HCT116 (cell line): ENCODE data around the gene ACO2. TPM values are rescaled to one million over a fixed set of nuclear protein-coding genes. Genes with fewer than 3 reads are reported as not detected.
"Not testable (repeated sequence)": the region's sequence is repeated elsewhere in the genome, so short reads cannot be mapped to it uniquely, and the experiment has no call there.

Source experiments
- ATAC-seq: fragments of 200-7000 bp; cut with Tn5 transposase; 2 replicates; pipeline ENCODE4 v1.9.1; 2020; ENCODE audit warnings: mild to moderate bottlenecking, moderate library complexity
- BruUV-seq: library from RNA; stranded (reverse); fragments of 400-500 nt; replicated peaks from 2 replicates; lab custom pipeline; 2021; lab: Mats Ljungman, UMichigan
- CTCF ChIA-PET: fragments of 300-600 bp; sonication (Branson Sonifier 250); formaldehyde crosslinking; loops from one replicate; lab custom pipeline; 2021; ENCODE audit warnings: antibody characterized with exemption; lab: Charles Lee
- POLR2A ChIA-PET: fragments of 300-600, 350-600 bp; sonication (Branson Sonifier 250); formaldehyde crosslinking; loops from one replicate; lab custom pipeline; 2021; ENCODE audit warnings: antibody characterized with exemption; lab: Charles Lee
- RAD21 ChIA-PET, 2 experiments: fragments of 300-600 bp; sonication (Branson Sonifier 250); formaldehyde crosslinking; loops; one replicate each; lab custom pipeline; 2023; ENCODE audit warnings: low total read pairs in 2 of 2; ENCODE audit not compliant: uncharacterized antibody in 2 of 2, unreplicated experiment in 2 of 2, low non-redundant PET in 1 of 2; lab: Charles Lee
- DNase-seq: peaks from one replicate; pipeline ENCODE4 v3.0.0-alpha.2; 2010; ENCODE audit warnings: low read depth, low spot score
- H2AFZ ChIP-seq: fragments of 200-600 bp; shearing (Covaris generic), sonication (generic); 2 replicates; pipeline ENCODE4 v1.6.1; 2017; ENCODE audit warnings: low read depth, mixed run types, mixed read lengths, antibody characterized with exemption, low read length; ENCODE audit not compliant: poor library complexity, severe bottlenecking
- H3K27ac ChIP-seq: 2 replicates; pipeline ENCODE4 v1.5.1; 2012; ENCODE audit warnings: low read depth, low read length
- H3K27me3 ChIP-seq: fragments of 200-600 bp; sonication (generic); 2 replicates; pipeline ENCODE4 v1.6.1; 2016; ENCODE audit warnings: mixed run types, low read length, mixed read lengths; ENCODE audit not compliant: insufficient read depth
- H3K36me3 ChIP-seq, 2 experiments: fragments of 200-500 bp in 1 of 2; fragments of 200-600 bp in 1 of 2; sonication (Bioruptor generic) in 1 of 2; sonication (generic) in 1 of 2; 2 replicates each; pipeline versions ENCODE4 v1.5.1 to v1.6.1; 2014 to 2016; ENCODE audit warnings: low read length in 2 of 2, inconsistent platforms in 1 of 2, mixed read lengths in 1 of 2, mixed run types in 1 of 2; ENCODE audit not compliant: insufficient read depth in 2 of 2, control insufficient read depth in 1 of 2
- H3K4me1 ChIP-seq, 2 experiments: fragments of 200-600 bp in 1 of 2; sonication (generic) in 1 of 2; 2 replicates each; pipeline versions ENCODE4 v1.5.1 to v1.6.1; 2012 to 2017; ENCODE audit warnings: low read length in 2 of 2, inconsistent platforms in 1 of 2, mild to moderate bottlenecking in 1 of 2, mixed read lengths in 1 of 2, mixed run types in 1 of 2, moderate library complexity in 1 of 2; ENCODE audit not compliant: insufficient read depth in 2 of 2, control insufficient read depth in 1 of 2
- H3K4me2 ChIP-seq: fragments of 200-600 bp; sonication (generic); 2 replicates; pipeline ENCODE4 v1.6.1; 2017; ENCODE audit warnings: mixed run types, low read length, mixed read lengths
- H3K4me3 ChIP-seq, 2 experiments: fragments of 200-600 bp in 1 of 2; sonication (generic) in 1 of 2; replicated peaks in 1 of 2; 2 replicates each; pipeline ENCODE4 v1.5.1; 2011 to 2016; ENCODE audit warnings: low read length in 2 of 2, control low read depth in 1 of 2, low read depth in 1 of 2, mild to moderate bottlenecking in 1 of 2, mixed read lengths in 1 of 2, mixed run types in 1 of 2
- H3K79me2 ChIP-seq: fragments of 200-600 bp; sonication (generic); 2 replicates; pipeline ENCODE4 v1.6.1; 2017; ENCODE audit warnings: mild to moderate bottlenecking, mixed run types, low read length, moderate library complexity, mixed read lengths; ENCODE audit not compliant: insufficient read depth
- H3K9ac ChIP-seq: fragments of 200-600 bp; sonication (generic); 2 replicates; pipeline ENCODE4 v1.6.1; 2016; ENCODE audit warnings: low read length, mixed read lengths
- H3K9me2 ChIP-seq: fragments of 200-600 bp; sonication (generic), shearing (Covaris generic); 2 replicates; pipeline ENCODE4 v1.6.1; 2017; ENCODE audit warnings: mixed run types, mild to moderate bottlenecking, moderate library complexity; ENCODE audit not compliant: insufficient read depth
- H3K9me3 ChIP-seq, 2 experiments: fragments of 200-500 bp in 1 of 2; fragments of 200-600 bp in 1 of 2; sonication (Bioruptor generic) in 1 of 2; sonication (generic) in 1 of 2; 2 replicates each; pipeline ENCODE4 v1.6.1; 2014 to 2017; ENCODE audit warnings: low read length in 2 of 2, mixed read lengths in 2 of 2, inconsistent platforms in 1 of 2, low read depth in 1 of 2, mild to moderate bottlenecking in 1 of 2, mixed run types in 1 of 2, moderate library complexity in 1 of 2; ENCODE audit not compliant: control insufficient read depth in 1 of 2, insufficient read depth in 1 of 2
- H4K20me1 ChIP-seq: fragments of 200-600 bp; sonication (generic), shearing (Covaris generic); 2 replicates; pipeline ENCODE4 v1.6.1; 2017; ENCODE audit warnings: mixed run types, mild to moderate bottlenecking, moderate library complexity; ENCODE audit not compliant: insufficient read depth
- CBX3 ChIP-seq: IDR thresholded peaks from 2 replicates; pipeline ENCODE4 v1.6.1; 2012; ENCODE audit warnings: low read depth
- EGR1 ChIP-seq: IDR thresholded peaks from 2 replicates; pipeline ENCODE4 v1.6.1; 2012; ENCODE audit warnings: low read depth
- ELF1 ChIP-seq: IDR thresholded peaks from 2 replicates; pipeline ENCODE4 v1.6.1; 2012; ENCODE audit warnings: low read depth, borderline replicate concordance
- EZH2 ChIP-seq: fragments of 200-600 bp; sonication (generic); IDR thresholded peaks from 2 replicates; pipeline ENCODE4 v1.6.1; 2017; ENCODE audit warnings: antibody characterized with exemption, mixed run types
- EZH2phosphoT487 ChIP-seq: fragments of 200-600 bp; IDR thresholded peaks from 2 replicates; pipeline ENCODE4 v1.6.1; 2018; ENCODE audit warnings: antibody characterized with exemption, borderline replicate concordance
- JUND ChIP-seq: IDR thresholded peaks from 2 replicates; pipeline ENCODE4 v1.6.1; 2012
- MAX ChIP-seq: IDR thresholded peaks from 2 replicates; pipeline ENCODE4 v1.6.1; 2012
- POLR2A ChIP-seq: IDR thresholded peaks from 2 replicates; pipeline ENCODE4 v1.7.0; 2011; ENCODE audit warnings: borderline replicate concordance; ENCODE audit not compliant: insufficient read depth, insufficient read length; ENCODE audit errors: extremely low read depth
- POLR2AphosphoS5 ChIP-seq: IDR thresholded peaks from 2 replicates; pipeline ENCODE4 v1.6.1; 2011; ENCODE audit warnings: mild to moderate bottlenecking, low read depth, low read length, moderate library complexity
- RAD21 ChIP-seq: IDR thresholded peaks from 2 replicates; pipeline ENCODE4 v1.6.1; 2012; ENCODE audit warnings: low read depth, mild to moderate bottlenecking
- REST ChIP-seq: IDR thresholded peaks from 2 replicates; pipeline ENCODE4 v1.6.1; 2012; ENCODE audit warnings: low read depth
- SIN3A ChIP-seq: IDR thresholded peaks from 2 replicates; pipeline ENCODE4 v1.6.1; 2012; ENCODE audit warnings: low read depth
- YY1 ChIP-seq: IDR thresholded peaks from 2 replicates; pipeline ENCODE4 v1.6.1; 2011; ENCODE audit warnings: low read length, low read depth, moderate library complexity, mild to moderate bottlenecking; ENCODE audit not compliant: insufficient replicate concordance; ENCODE audit errors: extremely low read depth
- ZBTB33 ChIP-seq: IDR thresholded peaks from 2 replicates; pipeline ENCODE4 v1.6.1; 2011; ENCODE audit warnings: mild to moderate bottlenecking, low read length, moderate library complexity; ENCODE audit not compliant: insufficient replicate concordance; ENCODE audit errors: extremely low read depth
- ZFX ChIP-seq: fragments of 450-650 bp; IDR thresholded peaks from 2 replicates; pipeline ENCODE4 v1.6.1; 2017
- intact Hi-C: fragments of 100-400 bp; cut with micrococcal nuclease; formaldehyde crosslinking; loops from 2 replicates; pipeline ENCODE4 v1.10.0; 2022
- total RNA-seq: library from RNA; stranded (reverse); gene quantifications from one replicate; pipeline ENCODE4 v1.2.1, GENCODE V29; 2021; ENCODE audit not compliant: unreplicated experiment

ACO2 gene
- total RNA-seq, 1 experiment from 2014 or later = 108 TPM

GRCh38 chr22:41571786-41572185, 102.9 kb downstream of the ACO2 start (continued):
- TF ChIP-seq ZBTB33 (no peak), JUND (no peak), YY1 (no peak)
- TF ChIP-seq, all 23 proteins: peak for 0

- ATAC-seq, CTCF ChIA-PET, H3K9ac ChIP-seq, H3K4me2 ChIP-seq, H3K4me1 ChIP-seq, H3K27ac ChIP-seq, H3K9me3 ChIP-seq, H3K4me3 ChIP-seq, H2AFZ ChIP-seq, H3K9me2 ChIP-seq, RAD21 ChIA-PET, BruUV-seq, H3K27me3 ChIP-seq, H4K20me1 ChIP-seq, H3K79me2 ChIP-seq, DNase-seq, H3K36me3 ChIP-seq, intact Hi-C loops: not testable (repeated sequence)
- POLR2A ChIA-PET = interaction anchor here (1.0 kb wide), 1 partner anchor 17 kb away, joined by 3 read pairs; the partner anchor contains the start of gene PMM1
These were observed 103.4 kb downstream of the ACO2 start for GRCh38 chr22:41572305-41572704.

GRCh38 chr22:41573677-41574076, 104.8 kb downstream of the ACO2 start:
- H3K36me3 ChIP-seq = 0 out of 4 replicates have a peak, but pooled peaks cover 0 to 11% of the 10 kb centered on the region in 2 experiments
- ChIA-PET POLR2A (interaction anchor here (1.0 kb wide), 1 partner anchor 16 kb away, joined by 3 read pairs; the partner anchor contains the start of gene PMM1), CTCF (no interaction called here), RAD21 (no interaction called here)
- H3K9ac ChIP-seq = no peak overlapping the region
- H3K4me1 ChIP-seq = no peaks in the 10 kb centered on the region
- no peak for DNase-seq
- BruUV-seq = no TSS peak
- H3K27ac ChIP-seq = no peak overlapping the region
- no peak for ATAC-seq
- H2AFZ ChIP-seq = no peak overlapping the region
- no peaks in the 10 kb centered on the region for H4K20me1 ChIP-seq
- H3K9me3 ChIP-seq = no peaks in the 10 kb centered on the region
- no peaks in the 10 kb centered on the region for H3K27me3 ChIP-seq
- no peak overlapping the region for H3K4me2 ChIP-seq
- no peaks in the 10 kb centered on the region for H3K9me2 ChIP-seq
- intact Hi-C loops = no loop called here
- no peak overlapping the region for H3K4me3 ChIP-seq
- H3K79me2 ChIP-seq = no peaks in the 10 kb centered on the region
- no peak for TF ChIP-seq SIN3A
- no peak for TF ChIP-seq CBX3
- no peak for TF ChIP-seq POLR2AphosphoS5
- TF ChIP-seq MAX = no peak
- TF ChIP-seq EZH2 = no peak
- no peak for TF ChIP-seq REST
- TF ChIP-seq RAD21 = no peak
- no peak for TF ChIP-seq EZH2phosphoT487
- TF ChIP-seq ZFX = no peak
- no peak for TF ChIP-seq EGR1
- TF ChIP-seq ELF1 = no peak
- no peak for TF ChIP-seq POLR2A
